ENCODE data around the gene CIRBP.

- TF ChIP-seq CTCF (IDR thresholded peaks at IDR 0.05) (no peak), POLR2A (IDR thresholded peaks at IDR 0.05) (no peak)
Observed at GRCh38 chr19:1324249-1324805, 55.2 kb downstream of the CIRBP start.

Data from Peyer's patch (tissue), 4 donors.